CD14-positive monocyte (primary cell): Measurements from ENCODE around the gene C3orf20. TPM values are rescaled to one million over a fixed set of nuclear protein-coding genes. Genes with fewer than 3 reads are reported as not detected.

Experiments used
- DNase-seq, 3 donors: peaks; one replicate each; pipeline ENCODE4 v3.0.0-alpha.2; 2011 to 2022
- H2AFZ ChIP-seq: 2 replicates; pipeline ENCODE4 v1.6.0; 2012; ENCODE audit warnings: mild to moderate bottlenecking, low read depth, low read length, inconsistent platforms; ENCODE audit not compliant: insufficient read depth, poor library complexity, severe bottlenecking
- H3K27ac ChIP-seq, 2 donors: 1 replicate in 1 of 2; 2 replicates in 1 of 2; pipeline ENCODE4 v1.5.1; 2012 to 2013; ENCODE audit warnings: low read length in 2 of 2, control low read depth in 1 of 2, inconsistent platforms in 1 of 2, low read depth in 1 of 2, mild to moderate bottlenecking in 1 of 2
- H3K27me3 ChIP-seq, 2 donors: one replicate each; pipeline versions ENCODE4 v1.6.0 to v1.6.1; 2011 to 2013; ENCODE audit warnings: low read length in 2 of 2; ENCODE audit not compliant: control insufficient read depth in 2 of 2, insufficient read depth in 2 of 2
- H3K36me3 ChIP-seq, 2 donors: replicated peaks in 1 of 2; 1 replicate in 1 of 2; 2 replicates in 1 of 2; pipeline versions ENCODE4 v1.5.1 to v1.6.1; 2012 to 2013; ENCODE audit warnings: low read length in 2 of 2, control low read depth in 1 of 2, inconsistent platforms in 1 of 2, mild to moderate bottlenecking in 1 of 2; ENCODE audit not compliant: insufficient read depth in 2 of 2, control insufficient read depth in 1 of 2
- H3K4me1 ChIP-seq, 2 donors: 1 replicate in 1 of 2; 2 replicates in 1 of 2; pipeline versions ENCODE4 v1.5.1 to v1.6.1; 2012 to 2013; ENCODE audit warnings: low read length in 2 of 2, control low read depth in 1 of 2, inconsistent platforms in 1 of 2, mild to moderate bottlenecking in 1 of 2, moderate library complexity in 1 of 2; ENCODE audit not compliant: insufficient read depth in 2 of 2, control insufficient read depth in 1 of 2
- H3K4me2 ChIP-seq: replicated peaks from 2 replicates; pipeline ENCODE3; 2012; ENCODE audit warnings: low read length, moderate library complexity, mild to moderate bottlenecking; ENCODE audit not compliant: poor library complexity, severe bottlenecking; ENCODE audit errors: extremely low read depth
- H3K4me3 ChIP-seq, 3 experiments: fragments of 200-600 bp in 1 of 3; sonication (generic) in 1 of 3; replicated peaks in 1 of 3; 1 replicate in 2 of 3; 2 replicates in 1 of 3; pipeline ENCODE4 v1.5.1; 2011 to 2013; ENCODE audit warnings: low read length in 3 of 3, mild to moderate bottlenecking in 3 of 3, control low read depth in 2 of 3, low read depth in 2 of 3, inconsistent platforms in 1 of 3, moderate library complexity in 1 of 3
- H3K79me2 ChIP-seq: 2 replicates; pipeline ENCODE4 v1.6.0; 2012; ENCODE audit warnings: mild to moderate bottlenecking, control low read depth, inconsistent platforms, low read length, moderate library complexity; ENCODE audit not compliant: insufficient read depth
- H3K9ac ChIP-seq: 2 replicates; pipeline ENCODE4 v1.6.0; 2017; ENCODE audit warnings: low read length, mild to moderate bottlenecking; ENCODE audit not compliant: insufficient read depth, poor library complexity, severe bottlenecking
- H3K9me3 ChIP-seq, 2 donors: replicated peaks in 1 of 2; 1 replicate in 1 of 2; 2 replicates in 1 of 2; pipeline versions ENCODE4 v1.5.1 to v1.6.1; 2012 to 2013; ENCODE audit warnings: low read length in 2 of 2, control low read depth in 1 of 2; ENCODE audit not compliant: control insufficient read depth in 1 of 2, insufficient read depth in 1 of 2
- H4K20me1 ChIP-seq: 2 replicates; pipeline ENCODE4 v1.6.0; 2012; ENCODE audit warnings: mild to moderate bottlenecking, low read length, control low read depth, moderate library complexity; ENCODE audit not compliant: insufficient read depth
- H3K27ac Mint-ChIP-seq, 7 donors: one replicate each; pipeline ENCODE4 v1.8.0; 2020; ENCODE audit warnings: mild to moderate bottlenecking in 7 of 7, mixed read lengths in 7 of 7, moderate library complexity in 6 of 7, inconsistent platforms in 2 of 7
- H3K27me3 Mint-ChIP-seq, 3 donors: one replicate each; pipeline ENCODE4 v1.8.0; 2021 to 2022; ENCODE audit warnings: low read depth in 3 of 3, mild to moderate bottlenecking in 3 of 3, mixed read lengths in 3 of 3, moderate library complexity in 3 of 3, inconsistent platforms in 1 of 3
- H3K36me3 Mint-ChIP-seq, 2 donors: one replicate each; pipeline ENCODE4 v1.8.0; 2020; ENCODE audit warnings: mixed read lengths in 2 of 2, inconsistent platforms in 1 of 2, mild to moderate bottlenecking in 1 of 2
- H3K4me1 Mint-ChIP-seq: one replicate; pipeline ENCODE4 v1.8.0; 2020; ENCODE audit warnings: mild to moderate bottlenecking, mixed read lengths
- H3K4me3 Mint-ChIP-seq, 2 donors: one replicate each; pipeline ENCODE4 v1.8.0; 2020; ENCODE audit warnings: mild to moderate bottlenecking in 2 of 2, mixed read lengths in 2 of 2, moderate library complexity in 1 of 2
- H3K9me3 Mint-ChIP-seq, 7 donors: one replicate each; pipeline ENCODE4 v1.8.0; 2020 to 2022; ENCODE audit warnings: mixed read lengths in 7 of 7, mild to moderate bottlenecking in 6 of 7, moderate library complexity in 6 of 7, inconsistent platforms in 2 of 7
- WGBS: methylation state at CpG from one replicate; pipeline ENCODE4 v1.1.5; 2013; ENCODE audit warnings: missing lambda C conversion rate; ENCODE audit not compliant: insufficient coverage; 5-methylcytosine and 5-hydroxymethylcytosine counted together
- intact Hi-C, 2 donors: fragments of 100-400 bp; cut with micrococcal nuclease; formaldehyde crosslinking; loops; one replicate each; pipeline versions ENCODE4 v1.15.0 to v1.15.1; 2023
- polyA plus RNA-seq, 3 donors: library from polyadenylated mRNA; depleted of rRNA in 1 of 3; unstranded in 2 of 3; stranded (reverse) in 1 of 3; fragments of 300-500 nt in 2 of 3; fragments of >200 nt in 1 of 3; fragmentation: Illumina TruSeq in 2 of 3; gene quantifications; 1 replicate in 2 of 3; 2 replicates in 1 of 3; pipeline ENCODE4 v1.2.3, GENCODE V29; 2012 to 2021
- TF ChIP-seq, protein P1 (sequence below): fragments of 200-600 bp; IDR thresholded peaks from one replicate; pipeline ENCODE4 v1.8.0; 2022; ENCODE audit warnings: antibody characterized with exemption, mild to moderate bottlenecking

The C3orf20 gene
- polyA plus RNA-seq, 3 donors: 0.11 TPM; not detected in 2

DNA sequence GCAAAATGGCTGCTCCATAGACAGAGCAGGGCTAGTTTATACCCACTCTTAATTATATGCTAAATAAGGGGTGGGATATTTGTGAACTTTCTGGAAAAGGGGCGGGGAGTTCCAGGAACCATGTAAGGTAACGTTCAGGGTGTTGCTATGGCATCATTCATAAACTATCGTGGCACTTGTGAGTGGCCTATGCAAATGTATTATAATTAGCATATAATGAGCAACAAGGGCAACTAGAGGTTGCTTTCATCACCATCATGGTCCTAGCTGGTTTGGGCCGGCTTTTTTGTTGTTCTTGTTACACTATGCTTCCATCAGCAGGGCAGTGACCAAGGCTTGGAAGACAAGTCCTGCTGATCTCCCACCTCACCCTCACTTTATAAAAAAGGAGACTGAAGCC lies 100.6 kb downstream of the C3orf20 start:
- TF ChIP-seq, protein P1, sequence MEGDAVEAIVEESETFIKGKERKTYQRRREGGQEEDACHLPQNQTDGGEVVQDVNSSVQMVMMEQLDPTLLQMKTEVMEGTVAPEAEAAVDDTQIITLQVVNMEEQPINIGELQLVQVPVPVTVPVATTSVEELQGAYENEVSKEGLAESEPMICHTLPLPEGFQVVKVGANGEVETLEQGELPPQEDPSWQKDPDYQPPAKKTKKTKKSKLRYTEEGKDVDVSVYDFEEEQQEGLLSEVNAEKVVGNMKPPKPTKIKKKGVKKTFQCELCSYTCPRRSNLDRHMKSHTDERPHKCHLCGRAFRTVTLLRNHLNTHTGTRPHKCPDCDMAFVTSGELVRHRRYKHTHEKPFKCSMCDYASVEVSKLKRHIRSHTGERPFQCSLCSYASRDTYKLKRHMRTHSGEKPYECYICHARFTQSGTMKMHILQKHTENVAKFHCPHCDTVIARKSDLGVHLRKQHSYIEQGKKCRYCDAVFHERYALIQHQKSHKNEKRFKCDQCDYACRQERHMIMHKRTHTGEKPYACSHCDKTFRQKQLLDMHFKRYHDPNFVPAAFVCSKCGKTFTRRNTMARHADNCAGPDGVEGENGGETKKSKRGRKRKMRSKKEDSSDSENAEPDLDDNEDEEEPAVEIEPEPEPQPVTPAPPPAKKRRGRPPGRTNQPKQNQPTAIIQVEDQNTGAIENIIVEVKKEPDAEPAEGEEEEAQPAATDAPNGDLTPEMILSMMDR: no peak
- no peak for DNase-seq
- no peak overlapping the region for H3K27ac Mint-ChIP-seq

DNA sequence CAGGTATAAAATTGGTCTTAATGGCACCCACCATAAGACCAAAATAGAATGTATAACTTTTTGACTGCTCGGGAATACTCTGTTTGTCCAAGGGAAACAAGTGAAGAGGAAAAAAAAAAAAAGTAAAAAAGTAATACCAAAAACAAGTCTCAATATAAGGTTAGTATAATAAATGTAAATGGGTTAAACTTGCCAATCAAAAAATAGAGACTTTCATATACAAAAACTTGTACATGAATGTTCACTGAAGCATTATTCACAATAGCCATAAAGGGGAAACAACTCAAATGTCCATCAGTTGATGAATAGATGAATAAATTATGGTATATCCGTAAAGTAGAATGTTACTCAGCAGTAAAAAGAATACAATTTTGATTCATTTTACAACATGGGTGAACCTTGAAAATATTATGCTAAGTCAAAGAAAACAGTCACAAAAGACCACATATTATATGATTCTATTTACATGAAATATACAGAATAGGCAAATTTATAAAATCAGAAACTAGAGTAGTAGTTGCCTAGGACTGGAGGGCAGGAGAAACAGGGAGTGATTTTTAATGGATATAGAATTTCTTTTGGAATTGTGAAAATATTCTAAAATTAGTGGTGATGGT lies 104.2 kb downstream of the C3orf20 start:
- Mint-ChIP-seq H3K4me1 (no peaks in the 10 kb centered on the region), H3K4me3 (no peak overlapping the region), H3K27ac (no peak overlapping the region), H3K27me3 (peaks cover 0 to 2% (median 0%) of the 10 kb centered on the region in 3 donors), H3K9me3 (peaks cover 0 to 12% (median 6%) of the 10 kb centered on the region in 7 donors), H3K36me3 (no peaks in the 10 kb centered on the region)
- WGBS: no CpG with 5 or more reads among the region's 2 CpGs
- DNase-seq: no peak
- H3K9me3 ChIP-seq: no peaks in the 10 kb centered on the region
- no peaks in the 10 kb centered on the region for H3K36me3 ChIP-seq
- H3K27ac ChIP-seq: no peak overlapping the region
- H3K27me3 ChIP-seq: no peaks in the 10 kb centered on the region
- no peak overlapping the region for H2AFZ ChIP-seq
- TF ChIP-seq, protein P1: no peak
- intact Hi-C loops: no loop called here
- H3K4me3 ChIP-seq: no peak overlapping the region
- H3K79me2 ChIP-seq: no peaks in the 10 kb centered on the region
- H3K4me2 ChIP-seq: no peak overlapping the region
- H3K4me1 ChIP-seq: no peaks in the 10 kb centered on the region
- H4K20me1 ChIP-seq: no peaks in the 10 kb centered on the region
- no peak overlapping the region for H3K9ac ChIP-seq

More for the DNA sequence above, 100.6 kb downstream of the C3orf20 start:
- Mint-ChIP-seq H3K4me1 (peaks cover 3% of the 10 kb centered on the region), H3K9me3 (peaks cover 0 to 12% (median 6%) of the 10 kb centered on the region in 7 donors), H3K27me3 (peaks cover 0 to 2% (median 0%) of the 10 kb centered on the region in 3 donors), H3K36me3 (no peaks in the 10 kb centered on the region), H3K4me3 (no peak overlapping the region)
- Histone ChIP-seq H3K27ac (no peak overlapping the region), H3K9me3 (no peaks in the 10 kb centered on the region), H3K36me3 (no peaks in the 10 kb centered on the region), H3K4me1 (no peaks in the 10 kb centered on the region), H3K79me2 (no peaks in the 10 kb centered on the region), H2AFZ (no peak overlapping the region), H3K9ac (no peak overlapping the region), H3K4me3 (no peak overlapping the region), H3K4me2 (no peak overlapping the region), H3K27me3 (no peaks in the 10 kb centered on the region), H4K20me1 (no peaks in the 10 kb centered on the region)
- intact Hi-C loops: no loop called here
- 100% methylated on average over 1 of the region's 4 CpGs for WGBS
